HepG2 (cell line): ENCODE results near the gene XPO5. TPM values are rescaled to one million over a fixed set of nuclear protein-coding genes. Genes with fewer than 3 reads are reported as not detected.

Experiments used
- ATAC-seq: fragments of 200-7000 bp; cut with Tn5 transposase; 3 replicates; pipeline ENCODE4 v1.9.1; 2020; ENCODE audit warnings: mild to moderate bottlenecking, moderate library complexity
- BruUV-seq: library from RNA; stranded (reverse); fragments of 400-500 nt; replicated peaks from 2 replicates; lab custom pipeline; 2021; lab: Mats Ljungman, UMichigan
- CTCF ChIA-PET: fragments of 300-600 bp; formaldehyde crosslinking; extraction: SDS; loops from one replicate; lab custom pipeline; 2021; ENCODE audit warnings: low total read pairs, inconsistent platforms, low intra/inter-chr PET ratio; lab: Yijun Ruan, JAX
- POLR2A ChIA-PET: fragments of 350-600 bp; sonication (Branson Sonifier 250); formaldehyde crosslinking; loops from one replicate; lab custom pipeline; 2020; ENCODE audit warnings: antibody characterized with exemption, inconsistent platforms; lab: Yijun Ruan, JAX
- DNase-seq: peaks from one replicate; pipeline ENCODE4 v3.0.0-alpha.2; 2015; ENCODE audit warnings: low spot score
- FAIRE-seq: peaks from 3 replicates; lab custom pipeline; 2011; peaks lifted over from hg19 to GRCh38; lab: Jason Lieb, UNC
- H2AFZ ChIP-seq: one replicate; pipeline ENCODE4 v1.6.1; 2011; ENCODE audit warnings: low read length, inconsistent platforms
- H3K27ac ChIP-seq: fragments of 300-600 bp; 3 replicates; pipeline ENCODE4 v1.8.0; 2011; ENCODE audit warnings: mixed run types, mild to moderate bottlenecking, mixed read lengths, low read length, inconsistent platforms; ENCODE audit not compliant: insufficient read depth; ENCODE audit errors: extremely low read length
- H3K27me3 ChIP-seq, 2 experiments: fragments of 200-600 bp in 1 of 2; 2 replicates in 1 of 2; 3 replicates in 1 of 2; pipeline versions ENCODE4 v1.6.0 to v1.8.0; 2011; ENCODE audit warnings: low read length in 2 of 2, mild to moderate bottlenecking in 2 of 2, moderate library complexity in 2 of 2, inconsistent platforms in 1 of 2; ENCODE audit not compliant: insufficient read depth in 2 of 2, control insufficient read depth in 1 of 2
- H3K36me3 ChIP-seq, 2 experiments: fragments of 200-600 bp in 1 of 2; replicated peaks in 1 of 2; 2 replicates in 1 of 2; 3 replicates in 1 of 2; pipeline versions ENCODE4 v1.5.1 to v1.8.0; 2011; ENCODE audit warnings: low read length in 2 of 2, inconsistent platforms in 1 of 2; ENCODE audit not compliant: insufficient read depth in 2 of 2, control insufficient read depth in 1 of 2
- H3K4me1 ChIP-seq: 2 replicates; pipeline ENCODE4 v1.5.1; 2012; ENCODE audit warnings: low read length, inconsistent platforms; ENCODE audit not compliant: insufficient read depth
- H3K4me2 ChIP-seq: 2 replicates; pipeline ENCODE4 v1.6.0; 2011; ENCODE audit warnings: low read depth, low read length, inconsistent platforms
- H3K4me3 ChIP-seq, 3 experiments: fragments of 200-600 bp in 1 of 3; sonication (generic), shearing (Covaris generic) in 1 of 3; replicated peaks in 1 of 3; 2 replicates each; pipeline ENCODE4 v1.5.1; 2011 to 2016; ENCODE audit warnings: low read length in 3 of 3, inconsistent platforms in 2 of 3, low read depth in 2 of 3, mild to moderate bottlenecking in 2 of 3, control low read depth in 1 of 3, mixed read lengths in 1 of 3; ENCODE audit not compliant: insufficient read depth in 1 of 3
- H3K79me2 ChIP-seq: one replicate; pipeline ENCODE4 v1.6.1; 2011; ENCODE audit warnings: low read length, inconsistent platforms; ENCODE audit not compliant: insufficient read depth
- H3K9ac ChIP-seq: 2 replicates; pipeline ENCODE4 v1.6.0; 2011; ENCODE audit warnings: mild to moderate bottlenecking, low read depth, low read length, inconsistent platforms; ENCODE audit not compliant: insufficient read depth
- H3K9me3 ChIP-seq: 2 replicates; pipeline ENCODE4 v1.5.1; 2012; ENCODE audit warnings: mild to moderate bottlenecking, low read length
- H4K20me1 ChIP-seq: 2 replicates; pipeline ENCODE4 v1.6.0; 2011; ENCODE audit warnings: inconsistent platforms, mild to moderate bottlenecking, low read length, moderate library complexity; ENCODE audit not compliant: insufficient read depth
- CHD4 ChIP-seq: fragments of 200-600 bp; sonication (generic); IDR thresholded peaks from 2 replicates; pipeline ENCODE4 v1.7.0; 2017; ENCODE audit warnings: mild to moderate bottlenecking, low read length, borderline replicate concordance
- MAX ChIP-seq: IDR thresholded peaks from 2 replicates; pipeline ENCODE4 v1.6.1; 2012; ENCODE audit warnings: inconsistent platforms
- SMARCC2 ChIP-seq: fragments of 450-650 bp; IDR thresholded peaks from 2 replicates; pipeline ENCODE4 v1.6.1; 2017; ENCODE audit warnings: antibody characterized with exemption, mild to moderate bottlenecking
- ZBTB42 ChIP-seq: sonication (generic); formaldehyde crosslinking; IDR thresholded peaks from 2 replicates; pipeline ENCODE4 v1.5.0; 2020; ENCODE audit warnings: mild to moderate bottlenecking, missing genetic modification reagents
- ZBTB46 ChIP-seq: sonication (generic); formaldehyde crosslinking; IDR thresholded peaks from 2 replicates; pipeline ENCODE4 v1.4.0; 2020; ENCODE audit warnings: mild to moderate bottlenecking, missing genetic modification reagents, borderline replicate concordance
- ZFP36L2 ChIP-seq: sonication (generic); formaldehyde crosslinking; IDR thresholded peaks from 2 replicates; pipeline ENCODE4 v1.4.0; 2020; ENCODE audit warnings: missing genetic modification reagents
- ZNF326 ChIP-seq: sonication (generic); formaldehyde crosslinking; IDR thresholded peaks from 2 replicates; pipeline ENCODE4 v1.4.0; 2020; ENCODE audit warnings: missing genetic modification reagents, borderline replicate concordance
- ZNF451 ChIP-seq: sonication (generic); formaldehyde crosslinking; IDR thresholded peaks from 2 replicates; pipeline ENCODE4 v1.5.0; 2020; ENCODE audit warnings: mild to moderate bottlenecking, missing genetic modification reagents
- ZXDC ChIP-seq: sonication (generic); formaldehyde crosslinking; IDR thresholded peaks from 2 replicates; pipeline ENCODE4 v1.5.0; 2020; ENCODE audit warnings: mild to moderate bottlenecking, missing genetic modification reagents
- WGBS: methylation state at CpG from one replicate; pipeline ENCODE4 v1.1.6; 2017; ENCODE audit warnings: low lambda C conversion rate; 5-methylcytosine and 5-hydroxymethylcytosine counted together
- in situ Hi-C: cut with HindIII; loops from 2 replicates; pipeline ENCODE4 v1.10.0; 2017; ENCODE audit warnings: low pct_unique_long_range_greater_than_20kb; ENCODE audit not compliant: extremely low pct_ligation_motif_present
- intact Hi-C: fragments of 100-400 bp; cut with micrococcal nuclease; formaldehyde crosslinking; loops from one replicate; pipeline ENCODE4 v1.10.0; 2022; ENCODE audit not compliant: unreplicated experiment
- polyA plus RNA-seq, 8 experiments: library from polyadenylated mRNA; depleted of rRNA in 3 of 8; stranded (reverse) in 7 of 8; unstranded in 1 of 8; fragments of >200 nt; fragmentation: Illumina TruSeq in 4 of 8; extraction: Trizol in 4 of 8; gene quantifications; 2 replicates each; pipeline versions ENCODE4 v1.2.1 to v1.2.3, GENCODE V29; 2011 to 2016; ENCODE audit warnings: low read depth in 4 of 8, missing spikeins in 1 of 8, mixed read lengths in 1 of 8; ENCODE audit not compliant: insufficient read depth in 1 of 8
- total RNA-seq, 5 experiments: library from RNA; depleted of rRNA; stranded (reverse); fragments of >200 nt; fragmentation: Illumina TruSeq; extraction: Trizol; gene quantifications; 2 replicates each; pipeline ENCODE4 v1.2.3, GENCODE V29; 2016; ENCODE audit warnings: low read depth in 1 of 5
- TF ChIP-seq, protein P1 (sequence below): IDR thresholded peaks from 2 replicates; pipeline ENCODE4 v1.6.1; 2016; ENCODE audit warnings: missing genetic modification reagents, missing compliant biosample characterization
- TF ChIP-seq, protein P2 (sequence below): sonication (generic); formaldehyde crosslinking; IDR thresholded peaks from 2 replicates; pipeline ENCODE4 v1.8.0; 2022; ENCODE audit warnings: missing genetic modification reagents, mild to moderate bottlenecking, moderate library complexity, borderline replicate concordance

Gene XPO5
- total and polyA plus RNA-seq, 2 of the 13 experiments (the other 11 are each of a cell fraction or from before 2014, with no cell fraction given), result 52.2 to 68.0 TPM

GRCh38 chr6:43491750-43492661 lies 83.8 kb downstream of the XPO5 start:
- ChIA-PET POLR2A (interaction anchor here (0.9 to 6.4 kb wide), 9 partner anchors 13 to 310 kb away, joined by 3 to 141 read pairs (median 6); partner anchors contain the start of genes ABCC10, CUL9, DLK2 and POLR1C), CTCF (no interaction called here)
- intact Hi-C loops, result loop anchor here (2.0 to 10.0 kb wide), 3 partner anchors 15 to 230 kb away; partner anchors contain the start of gene TJAP1
- in situ Hi-C loops, result loop anchor here (5.0 kb wide), 1 partner anchor 35 kb away; the partner anchor contains the start of gene DLK2
- 82% methylated on average over 10 of the region's 10 CpGs for WGBS
- peaks cover 50% of the 10 kb centered on the region for H3K79me2 ChIP-seq
- FAIRE-seq (peak; percentile 39), ATAC-seq (no peak), DNase-seq (no peak)
- peak overlapping the region in 1 of 3 experiments; percentile 2; a peak in 1 of 6 replicates for H3K4me3 ChIP-seq
- no peaks in the 10 kb centered on the region for H3K27me3 ChIP-seq
- H3K27ac ChIP-seq, result no peak overlapping the region
- H3K4me2 ChIP-seq, result peak overlapping the region; percentile 41
- H3K9ac ChIP-seq, result peak overlapping the region; percentile 48; the same call in 1 of the 2 replicates
- H3K9me3 ChIP-seq, result no peaks in the 10 kb centered on the region
- BruUV-seq, result no TSS peak
- peaks cover 0 to 4% of the 10 kb centered on the region in 2 experiments; a peak in 2 of 5 replicates for H3K36me3 ChIP-seq
- no peaks in the 10 kb centered on the region for H4K20me1 ChIP-seq
- H2AFZ ChIP-seq, result no peak overlapping the region
- no peaks in the 10 kb centered on the region for H3K4me1 ChIP-seq
- no peak for TF ChIP-seq ZBTB42 (CRISPR knock-in tag)
- no peak for TF ChIP-seq ZNF326
- TF ChIP-seq ZBTB46 (CRISPR knock-in tag), result no peak
- no peak for TF ChIP-seq CHD4
- no peak for TF ChIP-seq ZXDC (CRISPR knock-in tag)
- TF ChIP-seq, protein P1, sequence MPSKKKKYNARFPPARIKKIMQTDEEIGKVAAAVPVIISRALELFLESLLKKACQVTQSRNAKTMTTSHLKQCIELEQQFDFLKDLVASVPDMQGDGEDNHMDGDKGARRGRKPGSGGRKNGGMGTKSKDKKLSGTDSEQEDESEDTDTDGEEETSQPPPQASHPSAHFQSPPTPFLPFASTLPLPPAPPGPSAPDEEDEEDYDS (CRISPR knock-in tag), result no peak
- TF ChIP-seq, protein P2, sequence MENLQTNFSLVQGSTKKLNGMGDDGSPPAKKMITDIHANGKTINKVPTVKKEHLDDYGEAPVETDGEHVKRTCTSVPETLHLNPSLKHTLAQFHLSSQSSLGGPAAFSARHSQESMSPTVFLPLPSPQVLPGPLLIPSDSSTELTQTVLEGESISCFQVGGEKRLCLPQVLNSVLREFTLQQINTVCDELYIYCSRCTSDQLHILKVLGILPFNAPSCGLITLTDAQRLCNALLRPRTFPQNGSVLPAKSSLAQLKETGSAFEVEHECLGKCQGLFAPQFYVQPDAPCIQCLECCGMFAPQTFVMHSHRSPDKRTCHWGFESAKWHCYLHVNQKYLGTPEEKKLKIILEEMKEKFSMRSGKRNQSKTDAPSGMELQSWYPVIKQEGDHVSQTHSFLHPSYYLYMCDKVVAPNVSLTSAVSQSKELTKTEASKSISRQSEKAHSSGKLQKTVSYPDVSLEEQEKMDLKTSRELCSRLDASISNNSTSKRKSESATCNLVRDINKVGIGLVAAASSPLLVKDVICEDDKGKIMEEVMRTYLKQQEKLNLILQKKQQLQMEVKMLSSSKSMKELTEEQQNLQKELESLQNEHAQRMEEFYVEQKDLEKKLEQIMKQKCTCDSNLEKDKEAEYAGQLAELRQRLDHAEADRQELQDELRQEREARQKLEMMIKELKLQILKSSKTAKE, result no peak
- no peak for TF ChIP-seq ZFP36L2 (CRISPR knock-in tag)
- 0 out of 2 replicates have a peak, but pooled peaks have one; percentile 23 for TF ChIP-seq MAX
- no peak for TF ChIP-seq SMARCC2
- no peak for TF ChIP-seq ZNF451
